Measurements from ENCODE around the gene VPS50.

Gene VPS50

GRCh38 chr7:93231799-93232672, at the start of gene VPS50:
VPS50 (plus strand) TSS chr7:93232366; CDS start chr7:93232468, 102 bp downstream.
- peak; percentile 96 for DNase-seq

GRCh38 chr7:93185303-93186027, 46.7 kb upstream of the VPS50 start:
- DNase-seq: no peak

- DNase-seq: no peak
Observed at GRCh38 chr7:93188870-93189634, 43.1 kb upstream of the VPS50 start.

GRCh38 chr7:93194386-93194785, 37.8 kb upstream of the VPS50 start:
- DNase-seq: no peak

- DNase-seq: no peak
Observed at GRCh38 chr7:93196336-93196735, 35.8 kb upstream of the VPS50 start.

GRCh38 chr7:93198472-93198871, 33.7 kb upstream of the VPS50 start:
- no peak for DNase-seq

- no peak for DNase-seq
Observed at GRCh38 chr7:93202594-93203250, 29.4 kb upstream of the VPS50 start.

GRCh38 chr7:93203496-93203895, 28.7 kb upstream of the VPS50 start:
- DNase-seq: peak; percentile 78

GRCh38 chr7:93205046-93205445, 27.1 kb upstream of the VPS50 start:
- DNase-seq: no peak

GRCh38 chr7:93211228-93211818, 20.8 kb upstream of the VPS50 start:
- no peak for DNase-seq

GRCh38 chr7:93212881-93213280, 19.3 kb upstream of the VPS50 start:
- DNase-seq: peak; percentile 87

GRCh38 chr7:93218997-93219827, 13.0 kb upstream of the VPS50 start:
- DNase-seq: no peak

GRCh38 chr7:93219868-93220267, 12.3 kb upstream of the VPS50 start:
- DNase-seq: no peak

GRCh38 chr7:93226310-93226709, 5.9 kb upstream of the VPS50 start, which contains the start of gene HEPACAM2:
HEPACAM2 (minus strand) TSS chr7:93226469.
- peak; percentile 42 for DNase-seq

GRCh38 chr7:93228302-93228701, 3.9 kb upstream of the VPS50 start:
- DNase-seq: peak; percentile 57

- DNase-seq: no peak
Observed at GRCh38 chr7:93231259-93231658, 907 bp upstream of the VPS50 start.

- DNase-seq: no peak
Observed at GRCh38 chr7:93232673-93233018, 480 bp downstream of the VPS50 start.

GRCh38 chr7:93235541-93235940, 3.4 kb downstream of the VPS50 start:
- DNase-seq: no peak

- DNase-seq: no peak
Observed at GRCh38 chr7:93238131-93238530, 6.0 kb downstream of the VPS50 start.

- no peak for DNase-seq
Observed at GRCh38 chr7:93238748-93239147, 6.6 kb downstream of the VPS50 start.

- no peak for DNase-seq
Observed at GRCh38 chr7:93239824-93240223, 7.7 kb downstream of the VPS50 start.
